HG03571 (cell line): ENCODE results near the gene COL4A1.

Experiments
- ATAC-seq: cut with Tn5 transposase; IDR thresholded peaks from one replicate; pipeline ENCODE4 v1.9.1; 2021; ENCODE audit not compliant: unreplicated experiment

Gene COL4A1

GRCh38 chr13:110276553-110276950 is 30.4 kb downstream of the COL4A1 start:
- no peak for ATAC-seq

- ATAC-seq = no peak
Measured at GRCh38 chr13:110275931-110276552, 30.9 kb downstream of the COL4A1 start.

- no peak for ATAC-seq
Measured at GRCh38 chr13:110274687-110275086, 32.3 kb downstream of the COL4A1 start.

DNA sequence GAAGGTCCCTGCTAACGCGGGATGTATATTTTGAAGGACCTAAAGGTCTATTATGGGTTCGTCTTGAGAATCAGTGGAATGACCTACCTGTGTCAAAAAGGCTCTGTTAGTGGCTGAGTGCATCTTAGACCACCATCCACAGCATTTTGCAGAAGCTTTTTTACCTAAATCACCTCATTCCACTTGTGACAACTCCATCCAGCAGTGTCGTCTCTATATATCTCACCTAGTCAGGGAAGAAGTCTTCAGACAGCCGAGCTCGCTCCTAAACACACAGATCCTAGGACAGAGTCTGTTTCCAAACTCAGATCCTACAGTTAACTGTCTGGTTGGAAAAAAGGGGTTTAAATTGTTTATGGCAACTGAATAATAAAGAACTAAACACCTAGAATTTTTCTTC is 33.7 kb downstream of the COL4A1 start:
- no peak for ATAC-seq

DNA sequence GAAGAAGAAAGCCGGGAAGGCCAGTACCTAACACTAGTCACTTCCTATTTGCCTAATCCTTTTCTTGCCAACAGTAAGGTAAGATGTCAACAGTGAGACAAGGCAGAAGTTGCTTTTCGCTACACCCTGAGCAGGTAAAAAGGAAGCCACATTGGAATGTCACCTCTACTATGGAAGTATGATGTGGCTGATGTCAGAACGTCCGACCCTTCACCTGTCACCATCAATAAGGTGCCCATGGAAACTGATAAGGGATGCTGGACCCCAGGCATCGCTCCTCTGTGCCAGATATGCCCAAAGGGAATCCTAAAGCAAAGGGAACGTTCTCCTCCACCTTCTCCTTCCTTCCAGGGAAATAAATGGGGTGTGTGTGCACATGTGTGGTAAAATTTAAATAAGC is 34.3 kb downstream of the COL4A1 start:
- ATAC-seq = no peak

- ATAC-seq = no peak
Measured at GRCh38 chr13:110272227-110272626, 34.7 kb downstream of the COL4A1 start.

DNA sequence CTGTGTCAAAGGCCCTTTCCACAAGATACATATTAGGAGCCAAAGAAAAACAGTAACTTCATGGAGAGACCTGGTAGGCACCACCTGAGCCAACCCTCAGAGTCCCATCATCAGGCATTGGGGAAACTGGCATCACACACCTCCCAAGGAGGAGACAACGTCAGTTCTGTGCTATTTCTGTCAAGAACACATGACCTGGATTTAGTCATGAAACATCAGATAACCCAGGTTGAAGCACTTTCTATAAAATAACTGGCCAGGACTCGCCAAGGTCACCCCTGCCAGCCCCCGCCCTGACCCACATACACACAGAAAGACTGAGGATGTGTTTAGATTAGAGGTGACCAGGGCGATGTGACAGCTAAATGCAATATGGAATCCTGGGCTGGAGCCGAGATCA is 35.6 kb downstream of the COL4A1 start:
- no peak for ATAC-seq

DNA sequence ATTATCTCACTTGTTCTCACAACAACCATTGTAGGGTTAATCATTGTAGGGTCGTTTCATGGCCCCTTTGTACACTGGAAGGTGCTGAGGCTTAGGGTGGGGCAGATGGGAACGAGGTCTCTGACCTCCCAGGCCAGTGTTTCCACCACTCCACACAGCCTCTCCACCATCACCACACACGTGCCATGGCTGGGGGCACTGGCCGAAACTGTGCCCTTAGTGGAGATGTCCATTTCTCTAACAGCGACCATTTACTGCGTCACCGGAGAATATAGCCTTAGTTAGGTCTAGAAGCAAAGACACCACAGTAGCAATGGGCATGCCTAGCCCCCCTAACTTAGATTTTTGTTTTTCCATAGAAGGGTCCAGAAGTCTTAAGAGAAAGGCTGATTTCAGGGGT is 36.5 kb downstream of the COL4A1 start:
- ATAC-seq = no peak

DNA sequence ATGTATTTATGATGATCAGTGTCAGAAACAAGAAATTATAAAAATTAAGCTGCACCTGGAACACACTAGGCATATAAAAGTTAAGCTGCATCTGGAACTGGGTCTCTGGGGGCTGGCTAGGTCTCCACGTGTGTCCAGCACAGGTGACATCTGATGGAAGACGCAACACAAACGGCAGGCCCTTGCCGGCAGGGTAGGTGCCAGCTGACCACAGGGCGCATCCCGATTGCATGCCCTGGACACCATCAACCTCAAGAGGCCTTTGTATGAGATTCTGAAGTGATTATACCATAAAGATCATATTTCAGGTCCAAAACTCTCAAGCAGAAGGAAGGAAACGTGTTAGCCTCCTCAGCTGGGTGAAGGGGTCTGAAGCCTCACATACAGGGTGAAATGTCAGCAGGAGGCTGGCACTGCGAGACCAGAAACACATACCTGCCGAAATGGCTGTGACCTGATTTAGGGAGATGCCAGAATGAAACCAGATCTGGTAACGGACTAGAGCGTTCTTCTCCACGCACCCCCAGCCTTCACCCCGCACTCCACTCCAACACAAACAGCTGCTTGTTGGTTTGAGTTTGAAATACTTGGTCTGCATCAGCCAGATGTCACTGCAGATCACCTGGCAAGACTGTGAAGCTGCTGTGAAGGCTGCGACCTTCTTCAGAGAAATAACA is 37.3 kb downstream of the COL4A1 start:
- no peak for ATAC-seq

DNA sequence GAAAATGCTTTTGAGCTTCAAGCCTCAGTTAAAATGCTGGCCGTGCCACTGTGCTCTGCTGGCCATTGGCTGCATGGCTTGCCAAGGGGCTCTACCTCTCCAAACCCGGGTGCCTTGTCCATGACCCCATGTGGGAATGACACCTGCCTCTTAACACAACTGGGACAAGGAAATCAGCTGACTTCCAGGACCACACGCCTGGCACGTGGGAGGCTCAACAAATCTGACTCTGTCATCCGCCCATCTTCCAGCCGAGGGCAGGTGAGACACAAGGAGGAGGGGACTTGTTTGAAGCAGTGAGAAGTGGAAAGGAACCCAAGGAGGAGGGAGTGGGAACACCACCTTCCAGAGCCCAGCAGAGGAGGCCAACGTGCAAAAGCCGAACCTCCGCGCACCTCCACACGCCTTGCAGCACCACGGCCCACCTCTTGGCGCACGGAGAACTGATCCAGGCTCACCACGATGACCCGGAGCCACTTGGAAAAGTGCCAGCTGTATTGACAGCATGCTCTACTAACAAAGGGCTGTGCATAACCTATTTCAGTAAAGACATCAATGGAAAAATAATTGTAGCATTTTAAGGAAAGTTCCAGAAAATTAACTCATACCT is 38.3 kb downstream of the COL4A1 start:
- no peak for ATAC-seq

- ATAC-seq = no peak
Measured at GRCh38 chr13:110268061-110268460, 38.9 kb downstream of the COL4A1 start.

- no peak for ATAC-seq
Measured at GRCh38 chr13:110266983-110267382, 40.0 kb downstream of the COL4A1 start.

- ATAC-seq = no peak
Measured at GRCh38 chr13:110266431-110266809, 40.5 kb downstream of the COL4A1 start.

- ATAC-seq = no peak
Measured at GRCh38 chr13:110265682-110266430, 41.1 kb downstream of the COL4A1 start.

DNA sequence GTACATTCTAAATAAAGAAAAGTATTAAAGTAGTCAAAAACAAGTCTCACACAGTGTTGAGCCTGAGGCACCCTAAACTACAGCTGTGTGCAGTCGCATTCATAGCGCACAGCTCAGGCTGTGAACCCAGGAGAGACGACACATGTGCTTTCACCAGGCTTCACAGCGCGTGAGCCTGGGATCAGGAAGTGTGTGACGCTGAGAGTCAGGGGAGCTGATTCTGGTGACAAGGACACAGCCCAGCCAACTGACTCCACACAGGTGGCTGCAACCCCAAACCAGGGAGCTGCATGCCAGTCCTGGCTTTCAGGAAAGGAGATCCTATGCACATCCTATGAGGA is 41.6 kb downstream of the COL4A1 start:
- ATAC-seq = no peak

GRCh38 chr13:110264685-110265275 is 42.2 kb downstream of the COL4A1 start:
- ATAC-seq = no peak

DNA sequence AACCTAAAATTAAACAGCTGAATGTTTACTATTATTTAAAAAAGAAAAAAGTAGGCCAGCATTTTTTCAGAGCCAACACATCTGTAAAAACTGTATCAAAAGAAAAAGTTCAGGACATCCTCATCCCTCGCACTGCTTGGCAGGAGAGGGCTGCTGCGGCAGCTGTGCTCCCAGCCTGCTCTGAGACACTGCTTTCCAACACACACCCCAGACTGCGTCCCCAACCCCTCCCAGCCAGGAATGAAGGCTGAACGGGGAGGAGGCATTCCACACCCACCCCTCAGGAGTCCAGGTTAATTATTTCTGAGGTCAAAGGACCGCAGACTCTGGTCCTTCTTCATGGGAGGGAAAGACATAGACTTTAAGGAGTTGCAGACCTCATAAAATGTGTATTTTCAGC is 43.1 kb downstream of the COL4A1 start:
- ATAC-seq = no peak

DNA sequence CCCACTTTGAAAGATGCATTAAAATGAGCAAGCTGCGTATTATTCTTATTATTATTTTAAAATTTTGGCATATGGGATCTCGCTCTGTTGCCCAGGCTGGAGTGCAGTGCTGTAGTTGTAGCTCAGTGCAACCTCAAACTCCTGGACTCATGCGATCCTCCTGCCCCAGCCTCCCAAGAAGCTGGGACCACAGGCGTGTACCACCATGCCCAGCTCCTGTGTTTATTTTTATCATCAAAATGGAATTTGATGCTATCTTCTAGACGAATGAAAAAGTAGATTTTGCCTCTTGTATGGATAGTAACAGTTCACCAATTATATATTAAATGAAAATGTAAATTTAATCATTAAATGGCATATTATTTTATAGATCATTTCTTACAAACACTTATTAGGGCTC is 43.6 kb downstream of the COL4A1 start:
- no peak for ATAC-seq

DNA sequence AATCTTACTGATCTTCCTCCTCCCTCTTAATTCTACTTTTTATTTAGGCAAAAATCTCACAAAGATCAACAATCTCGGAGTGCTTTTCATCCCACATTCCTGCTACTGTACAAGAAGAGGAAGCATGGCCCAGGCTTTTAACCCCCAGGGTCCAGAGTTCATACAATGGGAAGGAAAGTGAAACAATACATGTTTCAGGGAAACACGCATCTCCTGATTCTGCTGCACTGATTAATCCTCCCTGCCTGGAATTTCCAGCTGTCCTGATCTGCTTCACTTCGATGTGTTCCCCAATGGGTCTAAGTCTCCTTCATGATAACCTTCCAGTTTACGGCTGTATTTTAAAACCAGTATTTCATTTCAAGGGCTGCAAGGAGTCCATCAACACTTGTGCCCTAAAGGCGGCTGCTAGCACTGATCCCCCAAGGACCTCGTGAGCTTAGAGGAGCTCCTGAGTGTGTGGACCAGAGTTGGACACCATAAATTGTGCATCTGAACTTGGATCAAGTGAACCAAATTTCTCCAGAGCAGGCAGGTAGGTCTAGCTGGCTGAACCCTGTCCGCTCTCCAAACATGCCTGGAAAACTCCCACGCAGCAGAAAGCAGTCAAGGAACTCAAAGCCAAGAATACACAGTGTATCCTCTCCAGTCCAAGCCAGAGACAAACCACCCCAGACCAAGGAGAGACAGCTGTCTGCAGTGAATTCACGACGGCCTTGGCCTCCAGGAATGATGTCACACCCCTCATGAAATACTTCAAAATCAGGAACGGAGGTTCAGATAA is 44.3 kb downstream of the COL4A1 start:
- ATAC-seq = no peak

DNA sequence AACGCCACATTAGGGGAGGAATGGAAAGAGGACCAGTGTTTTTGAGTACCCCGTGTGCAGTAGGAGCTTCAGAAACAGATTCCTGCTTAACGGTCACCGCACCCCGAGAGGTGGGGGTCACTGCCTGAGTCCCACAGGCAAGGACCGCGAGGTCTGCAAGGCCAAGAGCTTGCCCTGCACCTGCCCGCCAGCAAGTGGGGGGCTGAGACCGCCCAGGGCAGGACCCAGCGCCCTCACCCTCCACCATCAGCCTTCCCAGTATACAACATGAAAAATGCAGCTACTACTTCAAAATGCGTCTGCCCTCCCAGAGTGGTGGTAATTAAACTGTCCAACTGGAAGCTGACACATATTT is 44.9 kb downstream of the COL4A1 start:
- ATAC-seq = no peak
